ENCODE measurements around the gene TYROBP.

- TF ChIP-seq POLR2A (IDR thresholded peaks at IDR 0.05) (no peak), CTCF (IDR thresholded peaks at IDR 0.05) (no peak)
Observed at GRCh38 chr19:35919306-35919705, 11.2 kb upstream of the TYROBP start.

Measured in esophagus squamous epithelium (tissue), 4 donors.